ENCODE measurements around the gene EPB41L5. TPM values are rescaled to one million over a fixed set of nuclear protein-coding genes. Genes with fewer than 3 reads are reported as not detected.
"Not testable (repeated sequence)": the region's sequence is repeated elsewhere in the genome, so short reads cannot be mapped to it uniquely, and the experiment has no call there.

EPB41L5 gene
- total RNA-seq, 1 donor from 2014 or later, result 14.9 TPM

DNA sequence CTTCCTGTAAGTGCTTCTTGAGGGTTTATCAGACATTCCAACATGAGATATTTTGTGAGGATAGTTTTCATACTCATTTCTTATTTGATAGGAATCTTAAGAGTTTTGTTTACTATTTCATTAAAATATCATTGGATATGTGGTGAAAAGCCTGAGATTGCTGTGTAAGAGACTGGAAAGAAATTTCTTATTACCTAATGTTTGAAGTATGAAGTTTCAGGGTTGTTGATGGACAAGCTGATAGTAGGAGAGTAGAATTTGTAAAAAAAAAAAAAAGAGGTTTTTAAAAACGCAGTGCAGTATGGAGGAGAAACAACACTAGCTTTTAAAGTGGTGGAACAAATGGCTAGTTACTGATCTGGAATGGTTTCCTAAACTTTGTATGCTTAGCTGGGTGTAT is 7.7 kb downstream of the EPB41L5 start:
- Mint-ChIP-seq H3K9me3 (ENCODE audit: unreplicated experiment) (peaks cover 16% of the 10 kb centered on the region), H3K4me3 (ENCODE audit: unreplicated experiment) (no peak overlapping the region), H3K4me1 (ENCODE audit: unreplicated experiment) (peaks cover 3% of the 10 kb centered on the region), H3K27me3 (ENCODE audit: unreplicated experiment) (no peaks in the 10 kb centered on the region), H3K27ac (ENCODE audit: unreplicated experiment) (no peak overlapping the region), H3K36me3 (ENCODE audit: unreplicated experiment) (peaks cover 12% of the 10 kb centered on the region)
- TF ChIP-seq, protein P1, sequence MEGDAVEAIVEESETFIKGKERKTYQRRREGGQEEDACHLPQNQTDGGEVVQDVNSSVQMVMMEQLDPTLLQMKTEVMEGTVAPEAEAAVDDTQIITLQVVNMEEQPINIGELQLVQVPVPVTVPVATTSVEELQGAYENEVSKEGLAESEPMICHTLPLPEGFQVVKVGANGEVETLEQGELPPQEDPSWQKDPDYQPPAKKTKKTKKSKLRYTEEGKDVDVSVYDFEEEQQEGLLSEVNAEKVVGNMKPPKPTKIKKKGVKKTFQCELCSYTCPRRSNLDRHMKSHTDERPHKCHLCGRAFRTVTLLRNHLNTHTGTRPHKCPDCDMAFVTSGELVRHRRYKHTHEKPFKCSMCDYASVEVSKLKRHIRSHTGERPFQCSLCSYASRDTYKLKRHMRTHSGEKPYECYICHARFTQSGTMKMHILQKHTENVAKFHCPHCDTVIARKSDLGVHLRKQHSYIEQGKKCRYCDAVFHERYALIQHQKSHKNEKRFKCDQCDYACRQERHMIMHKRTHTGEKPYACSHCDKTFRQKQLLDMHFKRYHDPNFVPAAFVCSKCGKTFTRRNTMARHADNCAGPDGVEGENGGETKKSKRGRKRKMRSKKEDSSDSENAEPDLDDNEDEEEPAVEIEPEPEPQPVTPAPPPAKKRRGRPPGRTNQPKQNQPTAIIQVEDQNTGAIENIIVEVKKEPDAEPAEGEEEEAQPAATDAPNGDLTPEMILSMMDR (IDR thresholded peaks at IDR 0.05), result no peak
- DNase-seq (ENCODE audit: extremely low spot score, unreplicated experiment), result no peak

DNA sequence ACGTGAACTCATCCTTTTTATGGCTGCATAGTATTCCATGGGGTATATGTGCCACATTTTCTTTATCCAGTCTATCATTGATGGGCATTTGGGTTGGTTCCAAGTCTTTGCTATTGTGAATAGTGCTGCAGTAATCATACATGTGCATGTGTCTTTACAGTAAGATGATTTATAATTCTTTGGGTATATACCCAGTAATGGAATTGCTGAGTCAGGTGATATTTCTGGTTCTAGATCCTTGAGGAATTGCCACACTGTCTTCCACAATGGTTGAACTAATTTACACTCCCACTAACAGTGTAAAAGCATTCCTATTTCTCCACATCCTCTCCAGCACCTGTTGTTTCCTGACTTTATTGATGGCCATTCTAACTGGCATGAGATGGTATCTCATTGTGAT is 9.6 kb downstream of the EPB41L5 start:
- Mint-ChIP-seq H3K9me3 (ENCODE audit: unreplicated experiment) (peaks cover 25% of the 10 kb centered on the region), H3K36me3 (ENCODE audit: unreplicated experiment) (peaks cover 18% of the 10 kb centered on the region)
- not testable (repeated sequence) for H3K27me3 Mint-ChIP-seq (ENCODE audit: unreplicated experiment); H3K4me3 Mint-ChIP-seq (ENCODE audit: unreplicated experiment); DNase-seq (ENCODE audit: extremely low spot score, unreplicated experiment); H3K27ac Mint-ChIP-seq (ENCODE audit: unreplicated experiment); H3K4me1 Mint-ChIP-seq (ENCODE audit: unreplicated experiment)

DNA sequence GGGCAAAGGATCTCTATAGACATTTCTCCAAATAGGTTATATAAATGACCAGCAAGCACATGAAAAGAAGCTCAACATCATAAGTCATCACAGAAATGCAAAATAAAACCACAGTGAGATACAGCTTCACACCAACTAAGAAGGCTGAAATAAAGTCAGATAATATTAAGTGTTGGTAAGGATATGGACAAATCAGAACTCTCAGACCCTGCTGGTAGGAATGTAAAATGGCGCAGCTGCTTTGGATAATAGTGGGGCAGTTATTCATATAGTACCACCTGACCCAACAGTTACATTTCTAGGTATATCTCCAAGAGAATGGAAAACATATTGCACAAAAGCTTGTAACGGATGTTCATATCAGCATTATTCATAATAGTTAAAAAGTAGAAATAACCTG is 14.0 kb downstream of the EPB41L5 start:
- H3K27ac Mint-ChIP-seq (ENCODE audit: unreplicated experiment), result no peak overlapping the region
- H3K4me3 Mint-ChIP-seq (ENCODE audit: unreplicated experiment), result no peak overlapping the region
- no peaks in the 10 kb centered on the region for H3K4me1 Mint-ChIP-seq (ENCODE audit: unreplicated experiment)
- no peak for DNase-seq (ENCODE audit: extremely low spot score, unreplicated experiment)
- peaks cover 25% of the 10 kb centered on the region for H3K9me3 Mint-ChIP-seq (ENCODE audit: unreplicated experiment)
- TF ChIP-seq, protein P1 (IDR thresholded peaks at IDR 0.05), result peak; percentile 30
- no peaks in the 10 kb centered on the region for H3K27me3 Mint-ChIP-seq (ENCODE audit: unreplicated experiment)
- peaks cover 20% of the 10 kb centered on the region for H3K36me3 Mint-ChIP-seq (ENCODE audit: unreplicated experiment)

DNA sequence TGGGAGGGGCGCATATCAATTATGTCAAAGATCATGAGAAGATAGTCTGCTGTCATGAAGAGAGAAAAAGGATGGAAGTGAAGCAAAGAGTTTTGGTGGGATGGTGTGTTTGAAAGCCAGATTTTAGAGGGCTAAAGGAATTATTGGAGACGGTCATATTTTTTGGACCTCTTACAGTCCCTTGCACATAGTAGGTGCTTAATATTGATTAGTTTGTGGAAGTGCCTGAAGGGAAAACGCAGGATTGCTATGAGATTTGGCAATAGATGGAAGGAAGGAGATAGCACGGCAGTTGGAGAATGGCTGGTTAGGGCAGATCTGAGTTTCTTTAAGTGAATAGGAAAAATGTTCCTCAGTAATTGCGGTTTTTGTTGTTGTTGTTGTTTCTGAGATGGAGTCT is 15.9 kb downstream of the EPB41L5 start:
- no peaks in the 10 kb centered on the region for H3K27me3 Mint-ChIP-seq (ENCODE audit: unreplicated experiment)
- no peak overlapping the region for H3K27ac Mint-ChIP-seq (ENCODE audit: unreplicated experiment)
- peaks cover 16% of the 10 kb centered on the region for H3K36me3 Mint-ChIP-seq (ENCODE audit: unreplicated experiment)
- no peaks in the 10 kb centered on the region for H3K4me1 Mint-ChIP-seq (ENCODE audit: unreplicated experiment)
- H3K4me3 Mint-ChIP-seq (ENCODE audit: unreplicated experiment), result no peak overlapping the region
- no peak for DNase-seq (ENCODE audit: extremely low spot score, unreplicated experiment)
- peaks cover 15% of the 10 kb centered on the region for H3K9me3 Mint-ChIP-seq (ENCODE audit: unreplicated experiment)
- TF ChIP-seq, protein P1 (IDR thresholded peaks at IDR 0.05), result no peak

DNA sequence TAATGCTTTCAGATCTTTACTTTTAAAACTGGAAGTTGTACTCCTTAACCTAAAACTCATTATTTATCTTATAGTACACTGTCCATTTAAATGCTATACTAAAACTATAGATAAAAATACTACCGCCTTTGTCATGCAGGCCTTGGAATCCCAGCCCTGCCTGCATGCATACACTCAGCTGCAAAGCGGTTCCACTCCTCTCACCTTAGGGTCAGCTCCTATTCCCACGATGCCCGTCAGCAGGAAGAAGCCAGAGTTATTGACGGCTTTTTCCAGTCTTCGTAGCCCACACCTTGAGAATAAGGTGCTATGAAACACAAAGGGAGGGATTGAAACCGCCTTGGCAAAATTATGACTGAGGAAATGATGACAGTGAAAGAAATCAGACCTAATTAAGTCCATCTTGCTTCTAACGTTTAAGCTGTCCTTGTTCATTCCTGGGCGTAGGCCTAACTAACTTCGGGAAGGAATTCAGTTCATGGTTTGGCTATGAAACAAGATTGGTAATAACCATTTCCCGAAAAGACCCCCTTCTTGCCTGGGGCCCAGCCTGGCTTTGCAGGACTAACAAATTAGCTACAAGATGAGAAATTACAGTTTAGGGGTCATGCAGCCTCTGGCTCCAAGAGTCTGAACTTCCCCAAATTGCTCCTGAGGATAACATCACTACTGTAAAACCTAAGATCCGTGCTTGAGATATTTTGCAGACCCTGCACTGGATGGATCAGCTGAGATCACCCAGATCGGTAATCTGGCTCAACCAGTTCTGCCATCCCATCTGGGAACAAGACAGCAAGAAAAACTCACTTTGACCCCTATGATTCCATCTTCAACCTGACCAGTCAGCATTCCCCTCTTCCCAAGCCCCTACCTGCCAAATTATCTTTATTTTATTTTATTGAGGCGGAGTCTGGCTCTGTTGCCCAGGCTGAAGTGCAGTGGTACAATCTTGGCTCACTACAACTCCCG is 17.1 kb downstream of the EPB41L5 start:
- DNase-seq (ENCODE audit: extremely low spot score, unreplicated experiment), result no peak
- Mint-ChIP-seq H3K4me1 (ENCODE audit: unreplicated experiment) (peaks cover 1% of the 10 kb centered on the region), H3K27me3 (ENCODE audit: unreplicated experiment) (no peaks in the 10 kb centered on the region), H3K27ac (ENCODE audit: unreplicated experiment) (no peak overlapping the region), H3K9me3 (ENCODE audit: unreplicated experiment) (peaks cover 10% of the 10 kb centered on the region), H3K36me3 (ENCODE audit: unreplicated experiment) (peaks cover 13% of the 10 kb centered on the region), H3K4me3 (ENCODE audit: unreplicated experiment) (no peak overlapping the region)
- TF ChIP-seq, protein P1 (IDR thresholded peaks at IDR 0.05), result no peak
